HCT116 (cell line): Measurements from ENCODE around the gene THAP5. TPM values are rescaled to one million over a fixed set of nuclear protein-coding genes. Genes with fewer than 3 reads are reported as not detected.

Experiments
- ATAC-seq: fragments of 200-7000 bp; cut with Tn5 transposase; 2 replicates; pipeline ENCODE4 v1.9.1; 2020; ENCODE audit warnings: mild to moderate bottlenecking, moderate library complexity
- BruUV-seq: library from RNA; stranded (reverse); fragments of 400-500 nt; replicated peaks from 2 replicates; lab custom pipeline; 2021; lab: Mats Ljungman, UMichigan
- CTCF ChIA-PET: fragments of 300-600 bp; sonication (Branson Sonifier 250); formaldehyde crosslinking; loops from one replicate; lab custom pipeline; 2021; ENCODE audit warnings: antibody characterized with exemption; lab: Charles Lee
- POLR2A ChIA-PET: fragments of 300-600, 350-600 bp; sonication (Branson Sonifier 250); formaldehyde crosslinking; loops from one replicate; lab custom pipeline; 2021; ENCODE audit warnings: antibody characterized with exemption; lab: Charles Lee
- RAD21 ChIA-PET, 2 experiments: fragments of 300-600 bp; sonication (Branson Sonifier 250); formaldehyde crosslinking; loops; one replicate each; lab custom pipeline; 2023; ENCODE audit warnings: low total read pairs in 2 of 2; ENCODE audit not compliant: uncharacterized antibody in 2 of 2, unreplicated experiment in 2 of 2, low non-redundant PET in 1 of 2; lab: Charles Lee
- DNase-seq: peaks from one replicate; pipeline ENCODE4 v3.0.0-alpha.2; 2010; ENCODE audit warnings: low read depth, low spot score
- H2AFZ ChIP-seq: fragments of 200-600 bp; shearing (Covaris generic), sonication (generic); 2 replicates; pipeline ENCODE4 v1.6.1; 2017; ENCODE audit warnings: low read depth, mixed run types, mixed read lengths, antibody characterized with exemption, low read length; ENCODE audit not compliant: poor library complexity, severe bottlenecking
- H3K27ac ChIP-seq: 2 replicates; pipeline ENCODE4 v1.5.1; 2012; ENCODE audit warnings: low read depth, low read length
- H3K27me3 ChIP-seq: fragments of 200-600 bp; sonication (generic); 2 replicates; pipeline ENCODE4 v1.6.1; 2016; ENCODE audit warnings: mixed run types, low read length, mixed read lengths; ENCODE audit not compliant: insufficient read depth
- H3K36me3 ChIP-seq, 2 experiments: fragments of 200-500 bp in 1 of 2; fragments of 200-600 bp in 1 of 2; sonication (Bioruptor generic) in 1 of 2; sonication (generic) in 1 of 2; 2 replicates each; pipeline versions ENCODE4 v1.5.1 to v1.6.1; 2014 to 2016; ENCODE audit warnings: low read length in 2 of 2, inconsistent platforms in 1 of 2, mixed read lengths in 1 of 2, mixed run types in 1 of 2; ENCODE audit not compliant: insufficient read depth in 2 of 2, control insufficient read depth in 1 of 2
- H3K4me1 ChIP-seq, 2 experiments: fragments of 200-600 bp in 1 of 2; sonication (generic) in 1 of 2; 2 replicates each; pipeline versions ENCODE4 v1.5.1 to v1.6.1; 2012 to 2017; ENCODE audit warnings: low read length in 2 of 2, inconsistent platforms in 1 of 2, mild to moderate bottlenecking in 1 of 2, mixed read lengths in 1 of 2, mixed run types in 1 of 2, moderate library complexity in 1 of 2; ENCODE audit not compliant: insufficient read depth in 2 of 2, control insufficient read depth in 1 of 2
- H3K4me2 ChIP-seq: fragments of 200-600 bp; sonication (generic); 2 replicates; pipeline ENCODE4 v1.6.1; 2017; ENCODE audit warnings: mixed run types, low read length, mixed read lengths
- H3K4me3 ChIP-seq, 2 experiments: fragments of 200-600 bp in 1 of 2; sonication (generic) in 1 of 2; replicated peaks in 1 of 2; 2 replicates each; pipeline ENCODE4 v1.5.1; 2011 to 2016; ENCODE audit warnings: low read length in 2 of 2, control low read depth in 1 of 2, low read depth in 1 of 2, mild to moderate bottlenecking in 1 of 2, mixed read lengths in 1 of 2, mixed run types in 1 of 2
- H3K79me2 ChIP-seq: fragments of 200-600 bp; sonication (generic); 2 replicates; pipeline ENCODE4 v1.6.1; 2017; ENCODE audit warnings: mild to moderate bottlenecking, mixed run types, low read length, moderate library complexity, mixed read lengths; ENCODE audit not compliant: insufficient read depth
- H3K9ac ChIP-seq: fragments of 200-600 bp; sonication (generic); 2 replicates; pipeline ENCODE4 v1.6.1; 2016; ENCODE audit warnings: low read length, mixed read lengths
- H3K9me2 ChIP-seq: fragments of 200-600 bp; sonication (generic), shearing (Covaris generic); 2 replicates; pipeline ENCODE4 v1.6.1; 2017; ENCODE audit warnings: mixed run types, mild to moderate bottlenecking, moderate library complexity; ENCODE audit not compliant: insufficient read depth
- H3K9me3 ChIP-seq, 2 experiments: fragments of 200-500 bp in 1 of 2; fragments of 200-600 bp in 1 of 2; sonication (Bioruptor generic) in 1 of 2; sonication (generic) in 1 of 2; 2 replicates each; pipeline ENCODE4 v1.6.1; 2014 to 2017; ENCODE audit warnings: low read length in 2 of 2, mixed read lengths in 2 of 2, inconsistent platforms in 1 of 2, low read depth in 1 of 2, mild to moderate bottlenecking in 1 of 2, mixed run types in 1 of 2, moderate library complexity in 1 of 2; ENCODE audit not compliant: control insufficient read depth in 1 of 2, insufficient read depth in 1 of 2
- H4K20me1 ChIP-seq: fragments of 200-600 bp; sonication (generic), shearing (Covaris generic); 2 replicates; pipeline ENCODE4 v1.6.1; 2017; ENCODE audit warnings: mixed run types, mild to moderate bottlenecking, moderate library complexity; ENCODE audit not compliant: insufficient read depth
- CEBPB ChIP-seq: IDR thresholded peaks from 2 replicates; pipeline ENCODE4 v1.6.1; 2012; ENCODE audit warnings: low read depth
- EGR1 ChIP-seq: IDR thresholded peaks from 2 replicates; pipeline ENCODE4 v1.6.1; 2012; ENCODE audit warnings: low read depth
- ELF1 ChIP-seq: IDR thresholded peaks from 2 replicates; pipeline ENCODE4 v1.6.1; 2012; ENCODE audit warnings: low read depth, borderline replicate concordance
- EZH2phosphoT487 ChIP-seq: fragments of 200-600 bp; IDR thresholded peaks from 2 replicates; pipeline ENCODE4 v1.6.1; 2018; ENCODE audit warnings: antibody characterized with exemption, borderline replicate concordance
- SIN3A ChIP-seq: IDR thresholded peaks from 2 replicates; pipeline ENCODE4 v1.6.1; 2012; ENCODE audit warnings: low read depth
- SP1 ChIP-seq: IDR thresholded peaks from 2 replicates; pipeline ENCODE4 v1.6.1; 2012; ENCODE audit warnings: low read depth
- SRF ChIP-seq: IDR thresholded peaks from 2 replicates; pipeline ENCODE4 v1.6.1; 2012; ENCODE audit warnings: low read depth
- TCF7L2 ChIP-seq: IDR thresholded peaks from 2 replicates; pipeline ENCODE4 v1.7.0; 2011; ENCODE audit warnings: borderline replicate concordance, inconsistent platforms; ENCODE audit not compliant: insufficient read depth, insufficient read length; ENCODE audit errors: extremely low read depth
- YY1 ChIP-seq: IDR thresholded peaks from 2 replicates; pipeline ENCODE4 v1.6.1; 2011; ENCODE audit warnings: low read length, low read depth, moderate library complexity, mild to moderate bottlenecking; ENCODE audit not compliant: insufficient replicate concordance; ENCODE audit errors: extremely low read depth
- ZBTB33 ChIP-seq: IDR thresholded peaks from 2 replicates; pipeline ENCODE4 v1.6.1; 2011; ENCODE audit warnings: mild to moderate bottlenecking, low read length, moderate library complexity; ENCODE audit not compliant: insufficient replicate concordance; ENCODE audit errors: extremely low read depth
- intact Hi-C: fragments of 100-400 bp; cut with micrococcal nuclease; formaldehyde crosslinking; loops from 2 replicates; pipeline ENCODE4 v1.10.0; 2022
- total RNA-seq: library from RNA; stranded (reverse); gene quantifications from one replicate; pipeline ENCODE4 v1.2.1, GENCODE V29; 2021; ENCODE audit not compliant: unreplicated experiment
- TF ChIP-seq, protein P1 (sequence below): IDR thresholded peaks from 2 replicates; pipeline ENCODE4 v1.6.1; 2012; ENCODE audit warnings: low read depth
- TF ChIP-seq, protein P2 (sequence below), 3 experiments: fragments of 200-600 bp in 1 of 3; sonication (generic) in 1 of 3; IDR thresholded peaks in 2 of 3; conservative IDR thresholded peaks in 1 of 3; 2 replicates each; pipeline ENCODE4 v1.5.1; 2012 to 2017; ENCODE audit warnings: low read depth in 2 of 3, low read length in 2 of 3, antibody characterized with exemption in 1 of 3, borderline replicate concordance in 1 of 3, control low read depth in 1 of 3, mild to moderate bottlenecking in 1 of 3, mixed read lengths in 1 of 3, mixed run types in 1 of 3, moderate library complexity in 1 of 3; ENCODE audit not compliant: insufficient read depth in 1 of 3

Gene THAP5
- total RNA-seq, 1 experiment from 2014 or later = 29.3 TPM

DNA sequence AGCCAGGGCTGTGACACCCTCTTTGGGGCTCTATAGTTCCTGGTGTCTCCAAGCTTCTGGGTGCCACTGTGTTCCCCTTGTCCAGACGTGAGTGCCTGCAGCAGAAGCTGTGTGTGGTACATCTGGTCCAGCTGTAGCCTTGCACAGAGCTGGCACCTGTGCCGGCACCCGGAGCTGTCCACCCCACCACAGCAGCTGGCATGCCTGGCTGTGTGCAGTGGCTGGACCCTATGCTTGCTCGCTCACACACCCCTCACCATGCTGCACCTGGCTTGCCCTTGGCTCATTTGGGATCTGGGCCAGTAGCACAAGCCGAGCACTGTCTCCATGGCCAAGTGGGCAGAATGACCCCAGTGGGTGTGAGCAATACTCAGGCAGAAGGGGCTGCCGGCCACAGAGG, 10.8 kb upstream of the THAP5 start:
- Histone ChIP-seq H3K9me2 (no peaks in the 10 kb centered on the region), H3K4me1 (peaks cover 0 to 8% of the 10 kb centered on the region in 2 experiments; a peak in 1 of 4 replicates), H4K20me1 (no peaks in the 10 kb centered on the region), H3K9me3 (peaks cover 0 to 5% of the 10 kb centered on the region in 2 experiments; a peak in 2 of 4 replicates), H3K4me2 (no peak overlapping the region), H3K27me3 (no peaks in the 10 kb centered on the region), H3K36me3 (0 out of 4 replicates have a peak, but pooled peaks cover 0 to 6% of the 10 kb centered on the region in 2 experiments), H3K4me3 (no peak overlapping the region), H3K9ac (no peak overlapping the region), H3K79me2 (no peaks in the 10 kb centered on the region), H3K27ac (no peak overlapping the region), H2AFZ (no peak overlapping the region)
- DNase-seq (no peak), ATAC-seq (no peak)
- no peak for TF ChIP-seq EZH2phosphoT487
- intact Hi-C loops = no loop called here
- POLR2A ChIA-PET = no interaction called here
- RAD21 ChIA-PET = no interaction called here
- no TSS peak for BruUV-seq
- CTCF ChIA-PET = no interaction called here

- POLR2A ChIA-PET = no interaction called here
These were observed 9.4 kb upstream of the THAP5 start for GRCh38 chr7:108578937-108579336.

More at GRCh38 chr7:108578937-108579336, 9.4 kb upstream of the THAP5 start:
- no peaks in the 10 kb centered on the region for H3K79me2 ChIP-seq
- TF ChIP-seq SP1 (no peak), CEBPB (no peak), ELF1 (no peak), SRF (no peak), SIN3A (no peak), YY1 (no peak), EZH2phosphoT487 (no peak), ZBTB33 (no peak), EGR1 (no peak), TCF7L2 (no peak)
- TF ChIP-seq, protein P1, sequence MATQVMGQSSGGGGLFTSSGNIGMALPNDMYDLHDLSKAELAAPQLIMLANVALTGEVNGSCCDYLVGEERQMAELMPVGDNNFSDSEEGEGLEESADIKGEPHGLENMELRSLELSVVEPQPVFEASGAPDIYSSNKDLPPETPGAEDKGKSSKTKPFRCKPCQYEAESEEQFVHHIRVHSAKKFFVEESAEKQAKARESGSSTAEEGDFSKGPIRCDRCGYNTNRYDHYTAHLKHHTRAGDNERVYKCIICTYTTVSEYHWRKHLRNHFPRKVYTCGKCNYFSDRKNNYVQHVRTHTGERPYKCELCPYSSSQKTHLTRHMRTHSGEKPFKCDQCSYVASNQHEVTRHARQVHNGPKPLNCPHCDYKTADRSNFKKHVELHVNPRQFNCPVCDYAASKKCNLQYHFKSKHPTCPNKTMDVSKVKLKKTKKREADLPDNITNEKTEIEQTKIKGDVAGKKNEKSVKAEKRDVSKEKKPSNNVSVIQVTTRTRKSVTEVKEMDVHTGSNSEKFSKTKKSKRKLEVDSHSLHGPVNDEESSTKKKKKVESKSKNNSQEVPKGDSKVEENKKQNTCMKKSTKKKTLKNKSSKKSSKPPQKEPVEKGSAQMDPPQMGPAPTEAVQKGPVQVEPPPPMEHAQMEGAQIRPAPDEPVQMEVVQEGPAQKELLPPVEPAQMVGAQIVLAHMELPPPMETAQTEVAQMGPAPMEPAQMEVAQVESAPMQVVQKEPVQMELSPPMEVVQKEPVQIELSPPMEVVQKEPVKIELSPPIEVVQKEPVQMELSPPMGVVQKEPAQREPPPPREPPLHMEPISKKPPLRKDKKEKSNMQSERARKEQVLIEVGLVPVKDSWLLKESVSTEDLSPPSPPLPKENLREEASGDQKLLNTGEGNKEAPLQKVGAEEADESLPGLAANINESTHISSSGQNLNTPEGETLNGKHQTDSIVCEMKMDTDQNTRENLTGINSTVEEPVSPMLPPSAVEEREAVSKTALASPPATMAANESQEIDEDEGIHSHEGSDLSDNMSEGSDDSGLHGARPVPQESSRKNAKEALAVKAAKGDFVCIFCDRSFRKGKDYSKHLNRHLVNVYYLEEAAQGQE = no peak
- TF ChIP-seq, protein P2, sequence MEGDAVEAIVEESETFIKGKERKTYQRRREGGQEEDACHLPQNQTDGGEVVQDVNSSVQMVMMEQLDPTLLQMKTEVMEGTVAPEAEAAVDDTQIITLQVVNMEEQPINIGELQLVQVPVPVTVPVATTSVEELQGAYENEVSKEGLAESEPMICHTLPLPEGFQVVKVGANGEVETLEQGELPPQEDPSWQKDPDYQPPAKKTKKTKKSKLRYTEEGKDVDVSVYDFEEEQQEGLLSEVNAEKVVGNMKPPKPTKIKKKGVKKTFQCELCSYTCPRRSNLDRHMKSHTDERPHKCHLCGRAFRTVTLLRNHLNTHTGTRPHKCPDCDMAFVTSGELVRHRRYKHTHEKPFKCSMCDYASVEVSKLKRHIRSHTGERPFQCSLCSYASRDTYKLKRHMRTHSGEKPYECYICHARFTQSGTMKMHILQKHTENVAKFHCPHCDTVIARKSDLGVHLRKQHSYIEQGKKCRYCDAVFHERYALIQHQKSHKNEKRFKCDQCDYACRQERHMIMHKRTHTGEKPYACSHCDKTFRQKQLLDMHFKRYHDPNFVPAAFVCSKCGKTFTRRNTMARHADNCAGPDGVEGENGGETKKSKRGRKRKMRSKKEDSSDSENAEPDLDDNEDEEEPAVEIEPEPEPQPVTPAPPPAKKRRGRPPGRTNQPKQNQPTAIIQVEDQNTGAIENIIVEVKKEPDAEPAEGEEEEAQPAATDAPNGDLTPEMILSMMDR (IDR thresholded peaks at IDR 0.05 in 2 of 3, conservative IDR thresholded peaks at IDR 0.05 in 1 of 3; ENCODE audit: borderline replicate concordance in 1 of 3, insufficient read depth in 1 of 3, low read depth in 2 of 3, low read length in 2 of 3) = no peak
- ChIA-PET RAD21 (no interaction called here), CTCF (no interaction called here)
- no peaks in the 10 kb centered on the region for H3K9me2 ChIP-seq
- no TSS peak for BruUV-seq
- no peak overlapping the region for H2AFZ ChIP-seq
- H3K36me3 ChIP-seq = peaks cover 0 to 6% of the 10 kb centered on the region in 2 experiments; a peak in 1 of 4 replicates
- peaks cover 0 to 5% of the 10 kb centered on the region in 2 experiments; a peak in 2 of 4 replicates for H3K9me3 ChIP-seq
- intact Hi-C loops = no loop called here
- no peaks in the 10 kb centered on the region for H3K27me3 ChIP-seq
- ATAC-seq (no peak), DNase-seq (no peak)
- H4K20me1 ChIP-seq = no peaks in the 10 kb centered on the region
- no peak overlapping the region for H3K4me2 ChIP-seq
- H3K27ac ChIP-seq = no peak overlapping the region
- peaks cover 0 to 8% of the 10 kb centered on the region in 2 experiments; a peak in 1 of 4 replicates for H3K4me1 ChIP-seq
- H3K4me3 ChIP-seq = no peak overlapping the region
- no peak overlapping the region for H3K9ac ChIP-seq
